GM18502 (cell line): ENCODE data around the gene TCL1A.
A peak's percentile ranks its signal among the peaks of the same experiment; 100 is the strongest.

ENCODE experiments used
- ATAC-seq: cut with Tn5 transposase; IDR thresholded peaks from one replicate; pipeline ENCODE4 v1.9.1; 2021; ENCODE audit warnings: mild to moderate bottlenecking; ENCODE audit not compliant: unreplicated experiment, poor library complexity

Gene TCL1A

GRCh38 chr14:95707327-95707726 is 6.6 kb downstream of the TCL1A start:
- ATAC-seq: no peak

GRCh38 chr14:95705518-95705917 is 8.4 kb downstream of the TCL1A start:
- no peak for ATAC-seq

GRCh38 chr14:95703805-95704204 is 10.1 kb downstream of the TCL1A start:
- ATAC-seq: no peak

GRCh38 chr14:95703341-95703740 is 10.6 kb downstream of the TCL1A start:
- no peak for ATAC-seq

GRCh38 chr14:95701846-95702221 is 12.1 kb downstream of the TCL1A start:
- no peak for ATAC-seq

- ATAC-seq: no peak
These were observed 13.5 kb downstream of the TCL1A start for GRCh38 chr14:95700221-95700976.

- peak; percentile 56 for ATAC-seq
These were observed 14.5 kb downstream of the TCL1A start for GRCh38 chr14:95699412-95699811.

- ATAC-seq: no peak
These were observed 15.6 kb downstream of the TCL1A start for GRCh38 chr14:95698287-95698686.

GRCh38 chr14:95697764-95698163 is 16.2 kb downstream of the TCL1A start:
- ATAC-seq: peak; percentile 60

GRCh38 chr14:95696741-95697140 is 17.2 kb downstream of the TCL1A start:
- ATAC-seq: no peak

GRCh38 chr14:95695913-95696312 is 18.0 kb downstream of the TCL1A start:
- no peak for ATAC-seq

- no peak for ATAC-seq
These were observed 18.9 kb downstream of the TCL1A start for GRCh38 chr14:95695051-95695450.

GRCh38 chr14:95692109-95692508 is 21.8 kb downstream of the TCL1A start:
- ATAC-seq: no peak

- ATAC-seq: no peak
These were observed 22.3 kb downstream of the TCL1A start for GRCh38 chr14:95691591-95691990.

GRCh38 chr14:95690815-95691214 is 23.1 kb downstream of the TCL1A start:
- no peak for ATAC-seq

GRCh38 chr14:95689441-95689840 is 24.5 kb downstream of the TCL1A start:
- no peak for ATAC-seq

GRCh38 chr14:95686935-95687334 is 27.0 kb downstream of the TCL1A start:
- no peak for ATAC-seq

GRCh38 chr14:95685978-95686922 is 27.7 kb downstream of the TCL1A start, which contains the start of gene TCL1B:
TSS of gene TCL1B (plus strand) at chr14:95686426. CDS start at chr14:95686468, 42 bp downstream.
- ATAC-seq: no peak

- no peak for ATAC-seq
These were observed 30.1 kb downstream of the TCL1A start for GRCh38 chr14:95683793-95684192.

GRCh38 chr14:95681153-95681552 is 32.8 kb downstream of the TCL1A start:
- no peak for ATAC-seq

- ATAC-seq: no peak
These were observed 33.8 kb downstream of the TCL1A start for GRCh38 chr14:95679998-95680735.
